ENCODE results near the gene SORCS2.

The SORCS2 gene

DNA sequence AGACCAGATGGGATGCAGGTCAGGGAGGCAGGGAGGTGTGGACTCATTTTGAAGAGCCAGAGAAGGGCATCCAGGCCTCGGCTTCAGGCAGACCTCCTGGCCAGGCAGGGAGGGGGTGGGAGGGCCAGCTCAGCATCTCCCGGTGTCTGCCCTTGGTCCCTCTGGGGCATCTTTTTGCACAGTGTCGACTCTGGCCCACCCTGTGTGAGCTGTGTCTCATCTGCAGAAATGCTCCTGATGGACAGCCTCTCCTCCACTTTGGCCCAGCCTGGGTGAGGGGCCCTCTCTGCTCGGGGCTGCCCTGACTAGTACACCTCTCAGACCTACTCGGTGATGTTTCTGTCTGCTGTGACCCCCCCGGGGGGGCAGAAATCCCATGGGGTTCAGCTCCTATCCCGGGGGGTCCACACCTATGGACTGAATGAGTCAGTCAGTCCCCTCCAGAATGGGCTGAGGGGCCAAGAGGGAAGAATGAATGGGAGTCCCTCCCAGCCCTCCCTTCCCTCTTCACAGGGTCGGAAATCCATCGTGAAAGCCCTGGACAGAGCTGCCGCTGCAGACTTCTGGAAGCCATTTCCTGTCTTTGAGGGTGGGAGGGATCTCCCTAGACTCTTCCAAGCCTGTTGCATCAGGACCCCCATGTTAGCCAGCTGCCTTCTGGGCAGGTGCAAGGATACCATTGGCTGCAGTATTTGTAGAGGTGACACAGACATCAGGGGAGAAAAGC lies 439.1 kb downstream of the SORCS2 start:
- no peak for DNase-seq

GRCh38 chr4:7632341-7632740 lies 440.0 kb downstream of the SORCS2 start:
- no peak for DNase-seq

GRCh38 chr4:7632971-7633370 lies 440.6 kb downstream of the SORCS2 start:
- no peak for DNase-seq

DNA sequence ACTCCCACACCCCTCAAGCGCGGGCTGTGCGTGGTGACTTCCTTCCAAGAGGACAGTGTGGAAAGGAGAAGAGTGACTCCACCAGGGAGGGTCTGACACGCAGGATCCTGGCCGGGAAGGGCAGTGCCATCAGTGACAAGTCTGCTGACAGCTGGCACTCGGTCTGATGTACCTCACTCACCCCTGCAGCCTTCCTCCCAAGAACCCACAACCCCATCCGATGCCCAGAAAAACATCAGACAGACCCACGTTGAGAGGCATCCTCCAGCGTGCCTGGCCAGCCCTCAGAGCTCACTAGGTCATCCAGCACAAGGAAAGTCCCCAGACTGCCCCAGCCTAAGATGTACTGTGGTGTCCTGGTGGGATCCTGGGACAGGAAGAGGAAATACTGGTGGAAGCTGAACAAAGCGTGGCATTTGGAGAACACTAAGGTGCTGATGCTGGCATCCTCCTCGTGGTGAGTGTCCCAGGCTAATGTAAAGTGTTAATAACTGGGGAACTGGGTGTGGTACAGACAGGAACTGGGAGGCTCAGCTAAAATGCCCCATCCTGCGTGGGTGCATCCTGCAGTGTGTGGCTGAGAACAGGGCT lies 442.4 kb downstream of the SORCS2 start:
- no peak for DNase-seq

- no peak for DNase-seq
Observed at GRCh38 chr4:7635445-7636239, 443.3 kb downstream of the SORCS2 start.

GRCh38 chr4:7636240-7636508 lies 443.8 kb downstream of the SORCS2 start:
- DNase-seq: no peak

- DNase-seq: no peak
Observed at GRCh38 chr4:7637139-7637538, 444.8 kb downstream of the SORCS2 start.

DNA sequence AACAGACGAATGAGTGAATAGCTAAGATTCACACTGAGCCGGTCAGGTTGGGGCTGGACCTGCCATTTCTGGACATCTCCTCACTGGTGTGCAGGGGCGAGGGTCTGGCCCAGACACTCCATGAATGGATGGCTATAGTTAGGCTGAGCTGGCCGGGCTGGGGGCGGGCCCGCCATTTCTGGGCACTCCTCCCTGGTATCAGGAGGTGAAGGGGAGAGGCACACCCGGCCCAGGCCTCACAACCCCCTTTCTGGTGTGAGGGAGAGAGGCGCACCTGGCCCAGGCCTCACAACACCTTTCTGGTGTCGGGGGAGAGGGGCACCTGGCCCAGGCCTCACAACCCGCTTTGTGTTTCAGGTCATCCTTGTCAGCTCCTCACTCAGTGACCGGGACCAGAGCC lies 445.6 kb downstream of the SORCS2 start:
- DNase-seq: no peak

DNA sequence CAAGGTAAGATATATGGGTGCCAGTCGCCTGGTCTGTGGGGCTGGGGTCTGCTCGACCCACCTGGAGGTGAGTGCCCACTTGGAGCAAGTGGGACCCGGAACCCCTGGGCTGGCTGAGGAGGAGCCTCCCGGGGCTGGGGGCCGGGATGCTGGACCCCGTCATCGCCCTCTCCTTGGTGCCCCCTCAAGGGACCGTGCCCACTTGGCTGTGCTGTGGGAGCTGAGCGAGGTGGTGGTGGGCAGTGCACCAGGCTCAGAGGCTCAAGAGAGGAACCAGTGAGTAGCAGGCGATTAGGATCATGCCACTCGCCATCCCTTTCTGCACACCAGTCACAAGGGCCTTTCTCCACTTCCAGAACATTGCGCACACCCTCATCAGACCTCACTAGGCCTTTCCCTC lies 446.2 kb downstream of the SORCS2 start:
- no peak for DNase-seq

- peak; percentile 63 for DNase-seq
Observed at GRCh38 chr4:7638984-7639789, 446.8 kb downstream of the SORCS2 start.

GRCh38 chr4:7640136-7640535 lies 447.8 kb downstream of the SORCS2 start:
- no peak for DNase-seq

DNA sequence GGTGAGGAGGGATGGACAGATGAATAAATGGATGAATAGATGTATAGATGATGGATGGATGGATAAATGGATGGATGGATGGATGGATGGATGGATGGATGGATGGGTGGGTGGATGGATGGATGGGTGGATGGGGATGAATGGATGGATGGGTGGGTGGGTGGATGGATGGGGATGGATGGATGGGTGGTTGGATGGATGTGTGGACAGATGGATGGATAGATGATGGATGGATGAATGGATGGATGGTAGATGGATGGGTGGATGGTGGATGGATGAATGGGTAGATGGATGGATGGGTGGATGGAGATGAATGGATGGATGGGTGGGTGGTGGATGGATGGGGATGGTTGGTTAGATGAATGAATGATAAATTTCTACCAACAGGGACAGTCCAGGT lies 449.4 kb downstream of the SORCS2 start:
- no peak for DNase-seq

GRCh38 chr4:7642741-7643458 lies 450.6 kb downstream of the SORCS2 start:
- DNase-seq: no peak

- no peak for DNase-seq
Observed at GRCh38 chr4:7645158-7645557, 452.8 kb downstream of the SORCS2 start.

GRCh38 chr4:7645956-7646355 lies 453.6 kb downstream of the SORCS2 start:
- DNase-seq: no peak

- DNase-seq: no peak
Observed at GRCh38 chr4:7646384-7647061, 454.2 kb downstream of the SORCS2 start.

DNA sequence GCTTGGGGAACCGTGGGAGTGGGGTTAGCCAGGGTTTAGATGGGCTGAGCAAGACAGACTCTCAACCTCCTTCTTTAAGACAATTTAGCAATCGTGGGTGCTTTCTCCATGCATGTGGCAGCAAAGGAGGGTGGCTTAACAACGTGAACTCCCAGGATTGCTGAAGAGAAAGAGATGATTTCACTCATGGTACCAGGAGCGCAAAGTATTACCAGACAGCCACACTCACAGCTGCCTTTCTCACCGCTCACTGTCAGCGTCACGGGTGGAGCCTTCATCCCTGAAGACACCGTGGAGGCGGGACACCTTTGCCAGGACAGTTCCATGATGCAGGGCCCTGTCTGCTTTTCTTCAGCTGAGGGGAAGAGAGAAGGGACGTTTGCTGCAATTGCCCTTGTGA lies 454.8 kb downstream of the SORCS2 start:
- DNase-seq: no peak

GRCh38 chr4:7647600-7648543 lies 455.5 kb downstream of the SORCS2 start:
- no peak for DNase-seq

GRCh38 chr4:7648544-7649395 lies 456.4 kb downstream of the SORCS2 start:
- DNase-seq: no peak

DNA sequence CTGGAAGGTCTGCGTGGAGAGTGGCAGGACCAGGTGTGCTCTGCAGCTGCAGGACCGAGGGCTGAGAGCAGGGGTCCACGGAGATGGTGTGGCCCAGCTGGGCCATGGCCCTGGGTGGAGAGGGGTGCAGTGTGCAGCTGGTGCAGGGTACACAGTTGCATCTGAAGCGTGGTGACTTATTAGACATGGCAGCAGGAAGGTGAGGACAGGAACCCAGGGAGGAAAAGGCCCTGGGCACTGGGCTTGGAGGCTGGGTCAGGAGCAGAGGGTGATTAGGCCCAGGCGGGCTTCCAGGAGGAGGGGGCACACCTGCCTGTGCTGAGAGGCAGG lies 457.0 kb downstream of the SORCS2 start:
- DNase-seq: no peak
